K562 (cell line): ENCODE data around the gene KIF18B. TPM values are rescaled to one million over a fixed set of nuclear protein-coding genes. Genes with fewer than 3 reads are reported as not detected.

ENCODE experiments used
- ATAC-seq: fragments of 200-7000 bp; cut with Tn5 transposase; 3 replicates; pipeline ENCODE4 v1.9.1; 2020; ENCODE audit warnings: moderate library complexity
- Bru-seq: library from RNA; stranded (reverse); fragments of 400-500 nt; gene quantifications from one replicate; lab custom pipeline; 2021; lab: Mats Ljungman, UMichigan
- BruChase-seq, 2 experiments: library from RNA; stranded (reverse); fragments of 400-500 nt; gene quantifications; one replicate each; lab custom pipeline; 2021; lab: Mats Ljungman, UMichigan
- BruUV-seq: library from RNA; stranded (reverse); fragments of 400-500 nt; replicated peaks from 2 replicates; lab custom pipeline; 2021; lab: Mats Ljungman, UMichigan
- CTCF ChIA-PET: fragments of 300-600 bp; formaldehyde crosslinking; extraction: SDS; loops from one replicate; lab custom pipeline; 2021; ENCODE audit warnings: low intra/inter-chr PET ratio; lab: Yijun Ruan, JAX
- POLR2A ChIA-PET: fragments of 300-600, 350-650 bp; sonication (Branson Sonifier 250); formaldehyde crosslinking; extraction: SDS; loops from one replicate; lab custom pipeline; 2021; ENCODE audit warnings: antibody characterized with exemption, inconsistent platforms; lab: Yijun Ruan, JAX
- DNase-seq, 4 experiments: peaks; one replicate each; pipeline versions ENCODE4 v3.0.0 to v3.0.0-alpha.2; 2011 to 2018; ENCODE audit warnings: low spot score in 3 of 4, mixed read lengths in 3 of 4; ENCODE audit errors: extremely low read depth in 1 of 4
- FAIRE-seq: peaks from 2 replicates; lab custom pipeline; 2011; peaks lifted over from hg19 to GRCh38; lab: Jason Lieb, UNC
- H2AFZ ChIP-seq: 2 replicates; pipeline ENCODE4 v1.6.0; 2011; ENCODE audit warnings: low read depth, low read length, control low read depth, inconsistent platforms
- H3K27ac ChIP-seq: fragments of 200-600 bp; 3 replicates; pipeline ENCODE4 v1.8.0; 2011; ENCODE audit warnings: low read depth, mild to moderate bottlenecking, control low read depth, inconsistent platforms, low read length, moderate library complexity, mixed read lengths; ENCODE audit errors: extremely low read depth
- H3K27me3 ChIP-seq, 2 experiments: fragments of 300-600 bp in 1 of 2; 2 replicates in 1 of 2; 3 replicates in 1 of 2; pipeline versions ENCODE4 v1.6.0 to v1.8.0; 2011; ENCODE audit warnings: inconsistent platforms in 2 of 2, low read length in 2 of 2, mild to moderate bottlenecking in 1 of 2, mixed read lengths in 1 of 2, moderate library complexity in 1 of 2; ENCODE audit not compliant: control insufficient read depth in 2 of 2, insufficient read depth in 2 of 2
- H3K36me3 ChIP-seq: fragments of 300-600 bp; 3 replicates; pipeline ENCODE4 v1.8.0; 2011; ENCODE audit warnings: mild to moderate bottlenecking, low read length, inconsistent platforms; ENCODE audit not compliant: control insufficient read depth, insufficient read depth
- H3K4me1 ChIP-seq, 2 experiments: fragments of 200-600 bp in 1 of 2; replicated peaks in 1 of 2; 2 replicates in 1 of 2; 3 replicates in 1 of 2; pipeline versions ENCODE4 v1.5.1 to v1.8.0; 2011; ENCODE audit warnings: inconsistent platforms in 2 of 2, low read length in 2 of 2, mild to moderate bottlenecking in 1 of 2, mixed read lengths in 1 of 2, moderate library complexity in 1 of 2; ENCODE audit not compliant: control insufficient read depth in 2 of 2, insufficient read depth in 2 of 2
- H3K4me2 ChIP-seq: 2 replicates; pipeline ENCODE4 v1.6.1; 2011; ENCODE audit warnings: low read length, control low read depth, inconsistent platforms, mixed read lengths; ENCODE audit not compliant: insufficient read depth
- H3K4me3 ChIP-seq: fragments of 200-600 bp; sonication (generic), shearing (Covaris generic); 2 replicates; pipeline ENCODE4 v1.5.1; 2016; ENCODE audit warnings: control low read depth, inconsistent platforms
- H3K79me2 ChIP-seq: fragments of 200-600 bp; 3 replicates; pipeline ENCODE4 v1.8.0; 2011; ENCODE audit warnings: low read length, inconsistent platforms; ENCODE audit not compliant: control insufficient read depth, insufficient read depth
- H3K9ac ChIP-seq, 2 experiments: 2 replicates each; pipeline versions ENCODE4 v1.6.0 to v1.6.1; 2011; ENCODE audit warnings: low read depth in 2 of 2, low read length in 2 of 2, control low read depth in 1 of 2, inconsistent platforms in 1 of 2, mild to moderate bottlenecking in 1 of 2, mixed read lengths in 1 of 2; ENCODE audit not compliant: insufficient read depth in 1 of 2
- H3K9me1 ChIP-seq: one replicate; pipeline ENCODE4 v1.6.0; 2011; ENCODE audit warnings: inconsistent platforms, mild to moderate bottlenecking, low read length, moderate library complexity; ENCODE audit not compliant: control insufficient read depth, insufficient read depth
- H3K9me3 ChIP-seq: replicated peaks from 2 replicates; pipeline ENCODE4 v1.5.1; 2011; ENCODE audit warnings: low read depth, low read length, inconsistent platforms; ENCODE audit not compliant: control insufficient read depth, insufficient read depth
- H4K20me1 ChIP-seq: replicated peaks from 2 replicates; pipeline ENCODE4 v1.6.1; 2011; ENCODE audit warnings: low read length, inconsistent platforms, mixed read lengths; ENCODE audit not compliant: control insufficient read depth, insufficient read depth
- BDP1 ChIP-seq: IDR thresholded peaks from 3 replicates; pipeline ENCODE4 v1.6.1; 2011; ENCODE audit not compliant: insufficient read length, insufficient read depth
- CBX3 ChIP-seq, 2 experiments: IDR thresholded peaks; 1 replicate in 1 of 2; 2 replicates in 1 of 2; pipeline ENCODE4 v1.6.1; 2012; ENCODE audit warnings: inconsistent platforms in 2 of 2, low read length in 2 of 2, borderline replicate concordance in 1 of 2, control low read depth in 1 of 2
- KDM5B ChIP-seq: fragments of 200-600 bp; sonication (generic); IDR thresholded peaks from 2 replicates; pipeline ENCODE4 v1.6.1; 2012; ENCODE audit warnings: low read depth, mild to moderate bottlenecking, moderate library complexity, low read length, control low read depth, inconsistent platforms; ENCODE audit not compliant: insufficient replicate concordance
- NFE2L1 ChIP-seq: fragments of 450-650 bp; IDR thresholded peaks from 2 replicates; pipeline ENCODE4 v1.6.1; 2016; ENCODE audit warnings: missing genetic modification characterization, low read depth, mild to moderate bottlenecking, missing compliant biosample characterization, moderate library complexity, borderline replicate concordance
- RNF2 ChIP-seq: sonication (generic); IDR thresholded peaks from 2 replicates; pipeline ENCODE4 v1.6.1; 2016
- SAFB ChIP-seq: fragments of 200-400 bp; formaldehyde crosslinking; IDR thresholded peaks from 2 replicates; pipeline ENCODE4 v1.6.1; 2017; ENCODE audit warnings: low read depth, low read length, borderline replicate concordance
- SAFB2 ChIP-seq: fragments of 200-400 bp; formaldehyde crosslinking; IDR thresholded peaks from 2 replicates; pipeline ENCODE4 v1.6.1; 2018; ENCODE audit warnings: borderline replicate concordance, low read length, low read depth, moderate library complexity; ENCODE audit not compliant: severe bottlenecking
- WGBS: fragments of 100-300 bp; shearing (Covaris generic); methylation state at CpG from one replicate; pipeline ENCODE4 v1.1.6; 2016; ENCODE audit warnings: low coverage, mixed read lengths; ENCODE audit not compliant: insufficient coverage; ENCODE audit errors: missing lambda C conversion rate; 5-methylcytosine and 5-hydroxymethylcytosine counted together
- in situ Hi-C: fragments of 300-500 bp; cut with MboI; formaldehyde crosslinking; loops from 4 replicates; pipeline ENCODE4 v1.15.0; 2018; ENCODE audit warnings: inconsistent platforms, mixed read lengths
- intact Hi-C: fragments of 100-400 bp; cut with micrococcal nuclease; formaldehyde crosslinking; loops from 2 replicates; pipeline ENCODE4 v1.14.2; 2022
- long read RNA-seq, 3 experiments: library from polyadenylated mRNA in 2 of 3; library from RNA in 1 of 3; unstranded in 2 of 3; stranded (forward) in 1 of 3; transcript quantifications; one replicate each; pipeline ENCODE4 v2.0.0, GENCODE V29; 2019 to 2022
- polyA minus RNA-seq, 3 experiments: library from RNA; depleted of rRNA, polyadenylated mRNA; stranded (reverse); fragments of >200 nt; gene quantifications; 2 replicates each; pipeline ENCODE4 v1.2.3, GENCODE V29; 2011
- polyA plus RNA-seq, 8 experiments: library from polyadenylated mRNA; depleted of rRNA in 4 of 8; stranded (reverse) in 5 of 8; unstranded in 3 of 8; fragments of >200 nt; fragmentation: Nextera tagmentation in 2 of 8; fragmentation: Illumina TruSeq in 1 of 8; extraction: Ambion mirVana in 2 of 8; extraction: Trizol in 1 of 8; gene quantifications; 2 replicates each; pipeline versions ENCODE4 v1.2.1 to v1.2.3, GENCODE V29; 2011 to 2014; ENCODE audit warnings: inconsistent platforms in 1 of 8, missing spikeins in 1 of 8
- total RNA-seq, 7 experiments: library from RNA; depleted of rRNA in 6 of 7; stranded (reverse); fragments of >200 nt in 6 of 7; fragmentation: Illumina TruSeq in 2 of 7; extraction: Trizol in 2 of 7; gene quantifications; 2 replicates each; pipeline versions ENCODE4 v1.2.1 to v1.2.3, GENCODE V29; 2011 to 2021; ENCODE audit warnings: low replicate concordance in 1 of 7
- TF ChIP-seq, protein P1 (sequence below): sonication (generic); formaldehyde crosslinking; IDR thresholded peaks from 2 replicates; pipeline ENCODE4 v1.8.0; 2022; ENCODE audit warnings: mild to moderate bottlenecking, low read depth, missing genetic modification reagents
- TF ChIP-seq, protein P2 (sequence below): IDR thresholded peaks from 2 replicates; pipeline ENCODE4 v1.6.1; 2011; ENCODE audit not compliant: insufficient read length; ENCODE audit errors: extremely low read depth

The KIF18B gene
- total RNA-seq (2011; cell fraction: chromatin; rRNA removed; ENCODE audit: low replicate concordance), result 142 and 262 TPM in 2 replicates
- total RNA-seq (2011; cell fraction: nucleolus; rRNA removed), result 144 and 163 TPM in 2 replicates
- 146 and 190 TPM in 2 replicates for total RNA-seq (2011; cell fraction: nucleoplasm; rRNA removed)
- total RNA-seq (2014; rRNA removed) (12.2 and 13.5 TPM in 2 replicates), total RNA-seq (2014; rRNA removed; fragmentation: Illumina TruSeq; extraction: Trizol) (5.6 and 8.4 TPM in 2 replicates), total RNA-seq (2015; rRNA removed; fragmentation: Illumina TruSeq; extraction: Trizol) (13.2 and 13.7 TPM in 2 replicates), total RNA-seq (2021) (39.5 and 42.8 TPM in 2 replicates), polyA plus RNA-seq (2011; rRNA removed) (19.6 and 45.5 TPM in 2 replicates), polyA plus RNA-seq (2014; fragmentation: Illumina TruSeq; extraction: Trizol) (23.2 and 28.8 TPM in 2 replicates), polyA plus RNA-seq (2014; fragmentation: Nextera tagmentation; extraction: Ambion mirVana) (1 to 10 TPM; 2.0 to 3.0 TPM), polyA plus RNA-seq (2014; rRNA removed) (32.2 and 42.7 TPM in 2 replicates), polyA minus RNA-seq (2011; rRNA and poly(A)+ RNA removed) (16.5 and 16.9 TPM in 2 replicates), Bru-seq, nascent RNA (percentile 88 among the genes with signal in this experiment), BruChase-seq, experiment 1, labeled RNA remaining after a 2-hour chase (percentile 86 among the genes with signal in this experiment), BruChase-seq, experiment 2, labeled RNA remaining after a 6-hour chase (percentile 90 among the genes with signal in this experiment)
- 23.9 TPM in 2 replicates for polyA plus RNA-seq (2011; cell fraction: cytosol; rRNA removed)
- polyA plus RNA-seq (2011; cell fraction: nucleus; rRNA removed), result 91.3 and 126 TPM in 2 replicates
- 15.1 and 19.2 TPM in 2 replicates for polyA plus RNA-seq (2012)
- polyA minus RNA-seq (2011; cell fraction: cytosol; rRNA and poly(A)+ RNA removed), result 15.9 and 24.5 TPM in 2 replicates
- 31.2 and 36.0 TPM in 2 replicates for polyA minus RNA-seq (2011; cell fraction: nucleus; rRNA and poly(A)+ RNA removed)
- long read RNA-seq, experiment 1, partial matches to known transcripts, result 57 of 97 reads
- long read RNA-seq, experiment 1, other reads (novel, unspliced or antisense), result 40 of 97 reads
- long read RNA-seq, experiment 2, partial matches to known transcripts, result 8 of 26 reads
- long read RNA-seq, experiment 2, other reads (novel, unspliced or antisense), result 17 of 26 reads
- long read RNA-seq, experiment 3, partial matches to known transcripts, result 1 of 5 reads
- long read RNA-seq, experiment 3, other reads (novel, unspliced or antisense), result 4 of 5 reads

DNA sequence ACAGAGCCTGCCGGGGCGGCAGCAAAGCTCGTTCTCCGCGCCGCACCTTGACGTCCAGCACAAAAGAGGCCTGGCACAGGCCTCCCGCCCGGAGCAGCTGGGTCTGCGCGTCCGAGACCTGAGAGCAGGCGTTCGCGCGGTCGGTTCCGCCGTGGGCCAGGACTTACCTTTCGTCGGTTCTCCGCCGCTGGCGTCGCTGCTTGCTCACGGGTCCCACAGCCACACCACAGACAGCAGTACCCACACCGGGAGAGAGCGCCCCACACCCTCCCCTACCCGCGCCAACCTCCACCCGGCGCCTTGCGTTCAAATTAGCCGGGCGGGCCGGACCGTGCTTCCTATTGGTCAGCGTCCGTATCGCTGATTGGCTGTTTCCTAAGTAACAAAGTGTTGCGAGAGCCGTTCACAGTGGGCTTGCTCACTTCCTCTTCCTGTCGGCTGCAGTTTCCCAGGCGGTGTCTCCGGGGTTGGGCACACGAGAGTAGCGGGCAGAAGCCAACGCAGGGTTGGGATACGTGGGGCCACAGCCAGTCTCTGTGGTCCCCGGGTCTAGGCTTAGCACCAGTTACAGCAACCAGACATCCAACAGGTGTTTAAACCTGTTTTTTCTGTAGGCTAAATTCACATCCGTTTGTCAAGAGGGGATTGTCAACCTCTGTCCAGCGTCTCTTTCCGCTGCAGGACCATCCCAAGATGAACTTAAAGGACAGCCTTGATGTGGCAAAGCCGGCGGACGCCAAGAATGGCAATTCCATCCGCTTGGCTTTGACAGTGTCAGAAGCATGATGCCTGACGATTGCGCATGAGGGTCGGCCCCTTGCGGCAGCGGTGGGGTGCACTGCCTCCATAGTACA, at the start of gene KIF18B:
Gene KIF18B (minus strand): TSS at position 313 of the 854 bp plus-strand sequence. CDS start 11,429 bp downstream, outside the sequence.
- TSS peak; percentile 99 for BruUV-seq
- no peaks in the 10 kb centered on the region for H4K20me1 ChIP-seq
- H3K27ac ChIP-seq, result peak within 1 kb of the TSS; percentile 87
- WGBS, result 10% methylated on average over 62 of the region's 62 CpGs
- peak within 1 kb of the TSS; percentile 99 for H2AFZ ChIP-seq
- CTCF ChIA-PET, result interaction anchor here (1.2 kb wide), 1 partner anchor 72 kb away, joined by 3 read pairs; no protein-coding TSS in a partner anchor
- no peaks in the 10 kb centered on the region for H3K9me3 ChIP-seq
- H3K4me1 ChIP-seq, result peaks cover 5 to 22% of the 10 kb centered on the region in 2 experiments; a peak in 3 of 5 replicates
- peaks cover 29% of the 10 kb centered on the region for H3K36me3 ChIP-seq
- peak within 1 kb of the TSS; percentile 93 for H3K9ac ChIP-seq
- ATAC-seq (peak; percentile 99), FAIRE-seq (peak; percentile 95), DNase-seq (peak; percentile 97 to 99 (median 99))
- H3K9me1 ChIP-seq, result no peaks in the 10 kb centered on the region
- no peaks in the 10 kb centered on the region; a peak in 1 of 5 replicates for H3K27me3 ChIP-seq
- POLR2A ChIA-PET, result interaction anchor here (0.6 to 1.4 kb wide), 5 partner anchors 14 to 55 kb away, joined by 3 read pairs; no protein-coding TSS in a partner anchor
- peaks cover 51% of the 10 kb centered on the region for H3K79me2 ChIP-seq
- H3K4me3 ChIP-seq, result peak within 1 kb of the TSS; percentile 81
- H3K4me2 ChIP-seq, result peak within 1 kb of the TSS; percentile 98
- intact Hi-C loops (no loop called here), in situ Hi-C loops (no loop called here)
- TF ChIP-seq NFE2L1 (no peak), CBX3 (IDR thresholded peaks at IDR 0.05; ENCODE audit: borderline replicate concordance in 1 of 2, low read length in 2 of 2) (peak in 1 of 2 experiments; percentile 60; a peak in 2 of 3 replicates), KDM5B (peak; percentile 94), SAFB2 (no peak), BDP1 (no peak), SAFB (no peak; the same call in 1 of the 2 replicates), RNF2 (peak; percentile 27; the same call in 1 of the 2 replicates)
- TF ChIP-seq, protein P1, sequence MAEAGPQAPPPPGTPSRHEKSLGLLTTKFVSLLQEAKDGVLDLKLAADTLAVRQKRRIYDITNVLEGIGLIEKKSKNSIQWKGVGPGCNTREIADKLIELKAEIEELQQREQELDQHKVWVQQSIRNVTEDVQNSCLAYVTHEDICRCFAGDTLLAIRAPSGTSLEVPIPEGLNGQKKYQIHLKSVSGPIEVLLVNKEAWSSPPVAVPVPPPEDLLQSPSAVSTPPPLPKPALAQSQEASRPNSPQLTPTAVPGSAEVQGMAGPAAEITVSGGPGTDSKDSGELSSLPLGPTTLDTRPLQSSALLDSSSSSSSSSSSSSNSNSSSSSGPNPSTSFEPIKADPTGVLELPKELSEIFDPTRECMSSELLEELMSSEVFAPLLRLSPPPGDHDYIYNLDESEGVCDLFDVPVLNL (CRISPR knock-in tag), result peak; percentile 99
- TF ChIP-seq, protein P2, sequence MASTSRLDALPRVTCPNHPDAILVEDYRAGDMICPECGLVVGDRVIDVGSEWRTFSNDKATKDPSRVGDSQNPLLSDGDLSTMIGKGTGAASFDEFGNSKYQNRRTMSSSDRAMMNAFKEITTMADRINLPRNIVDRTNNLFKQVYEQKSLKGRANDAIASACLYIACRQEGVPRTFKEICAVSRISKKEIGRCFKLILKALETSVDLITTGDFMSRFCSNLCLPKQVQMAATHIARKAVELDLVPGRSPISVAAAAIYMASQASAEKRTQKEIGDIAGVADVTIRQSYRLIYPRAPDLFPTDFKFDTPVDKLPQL, result no peak
